GM23338 (cell line): ENCODE results near the gene POLD2. TPM values are rescaled to one million over a fixed set of nuclear protein-coding genes. Genes with fewer than 3 reads are reported as not detected.

Experiments used
- ATAC-seq: fragments of 200-7000 bp; cut with Tn5 transposase; 3 replicates; pipeline ENCODE4 v1.9.1; 2020
- DNase-seq: peaks from one replicate; pipeline ENCODE4 v3.0.0-alpha.2; 2015; ENCODE audit warnings: low spot score
- H2AFZ ChIP-seq: fragments of 200-600 bp; sonication (generic); 2 replicates; pipeline ENCODE4 v1.8.0; 2016; ENCODE audit warnings: antibody characterized with exemption, mild to moderate bottlenecking, moderate library complexity
- H3F3A ChIP-seq: fragments of 200-600 bp; sonication (generic); replicated peaks from 2 replicates; pipeline ENCODE4 v1.8.0; 2017; ENCODE audit warnings: antibody characterized with exemption, mixed run types, low read depth
- H3K27ac ChIP-seq: fragments of 200-600 bp; sonication (generic); 2 replicates; pipeline ENCODE4 v1.6.1; 2016; ENCODE audit warnings: low read depth
- H3K27me3 ChIP-seq: fragments of 200-600 bp; sonication (generic); 2 replicates; pipeline ENCODE4 v1.8.0; 2016; ENCODE audit warnings: mild to moderate bottlenecking, mixed run types, moderate library complexity; ENCODE audit not compliant: insufficient read depth
- H3K36me3 ChIP-seq: fragments of 200-600 bp; sonication (generic); 2 replicates; pipeline ENCODE4 v1.8.0; 2016; ENCODE audit warnings: mild to moderate bottlenecking; ENCODE audit not compliant: insufficient read depth
- H3K4me1 ChIP-seq: fragments of 200-600 bp; sonication (generic); 2 replicates; pipeline ENCODE4 v1.8.0; 2016; ENCODE audit warnings: mild to moderate bottlenecking, moderate library complexity; ENCODE audit not compliant: insufficient read depth
- H3K4me2 ChIP-seq: fragments of 200-600 bp; sonication (generic); 2 replicates; pipeline ENCODE4 v1.7.1; 2017; ENCODE audit warnings: mixed run types
- H3K4me3 ChIP-seq: fragments of 200-600 bp; sonication (generic); 2 replicates; pipeline ENCODE4 v1.6.1; 2016; ENCODE audit warnings: mixed run types
- H3K79me2 ChIP-seq: fragments of 200-600 bp; sonication (generic); replicated peaks from 2 replicates; pipeline ENCODE4 v1.8.0; 2017; ENCODE audit warnings: mild to moderate bottlenecking; ENCODE audit not compliant: insufficient read depth
- H3K9me2 ChIP-seq: fragments of 200-600 bp; sonication (generic); 2 replicates; pipeline ENCODE4 v1.8.0; 2017; ENCODE audit not compliant: insufficient read depth
- H4K20me1 ChIP-seq: fragments of 200-600 bp; sonication (generic); replicated peaks from 2 replicates; pipeline ENCODE4 v1.8.0; 2017; ENCODE audit warnings: mild to moderate bottlenecking; ENCODE audit not compliant: insufficient read depth
- H3K27ac Mint-ChIP-seq: 2 replicates; pipeline ENCODE4 v1.8.0; 2020; ENCODE audit warnings: inconsistent platforms, mild to moderate bottlenecking, moderate library complexity, mixed read lengths
- H3K27me3 Mint-ChIP-seq: 3 replicates; pipeline ENCODE4 v1.8.0; 2022; ENCODE audit warnings: low read depth, mild to moderate bottlenecking, moderate library complexity, mixed read lengths, inconsistent platforms; ENCODE audit not compliant: insufficient read depth, poor library complexity
- H3K36me3 Mint-ChIP-seq: 3 replicates; pipeline ENCODE4 v1.8.0; 2021; ENCODE audit warnings: low read depth, mild to moderate bottlenecking, inconsistent platforms, moderate library complexity, mixed read lengths
- H3K4me1 Mint-ChIP-seq: 3 replicates; pipeline ENCODE4 v1.8.0; 2020; ENCODE audit warnings: mild to moderate bottlenecking, inconsistent platforms, mixed read lengths
- H3K4me3 Mint-ChIP-seq: 3 replicates; pipeline ENCODE4 v1.8.0; 2021; ENCODE audit warnings: moderate library complexity, mild to moderate bottlenecking, inconsistent platforms, mixed read lengths
- H3K9me3 Mint-ChIP-seq: 3 replicates; pipeline ENCODE4 v1.8.0; 2020; ENCODE audit warnings: moderate library complexity, mild to moderate bottlenecking, inconsistent platforms, mixed read lengths
- EZH2 ChIP-seq: fragments of 200-600 bp; sonication (generic); IDR thresholded peaks from one replicate; pipeline ENCODE4 v1.8.0; 2017; ENCODE audit warnings: antibody characterized with exemption, mild to moderate bottlenecking, low read depth; ENCODE audit not compliant: unreplicated experiment
- NANOG ChIP-seq: IDR thresholded peaks from 2 replicates; pipeline ENCODE4 v1.6.1; 2016; ENCODE audit warnings: antibody characterized with exemption, borderline replicate concordance
- ZNF114 ChIP-seq: fragments of 250-450 bp; sonication (Bioruptor Pico); IDR thresholded peaks from 2 replicates; pipeline ENCODE4 v1.5.0; 2020; ENCODE audit warnings: mild to moderate bottlenecking, moderate library complexity
- ZNF331 ChIP-seq: fragments of 250-450 bp; sonication (Bioruptor Pico); IDR thresholded peaks from 2 replicates; pipeline ENCODE4 v1.5.0; 2020; ENCODE audit warnings: low read depth, mild to moderate bottlenecking, moderate library complexity
- polyA plus RNA-seq: library from polyadenylated mRNA; unstranded; fragments of >200 nt; fragmentation: Nextera tagmentation; extraction: Ambion mirVana; gene quantifications from 2 replicates; pipeline ENCODE4 v1.2.1, GENCODE V29; 2016
- total RNA-seq: library from RNA; depleted of rRNA; stranded (reverse); fragments of >200 nt; shearing (Covaris generic); gene quantifications from 2 replicates; pipeline ENCODE4 v1.2.3, GENCODE V29; 2014
- TF ChIP-seq, protein P1 (sequence below): IDR thresholded peaks from one replicate; pipeline ENCODE4 v1.6.1; 2018; ENCODE audit warnings: antibody characterized with exemption; ENCODE audit not compliant: unreplicated experiment
- TF ChIP-seq, protein P2 (sequence below), 2 experiments: fragments of 200-600 bp in 1 of 2; sonication (generic) in 1 of 2; conservative IDR thresholded peaks; 2 replicates each; pipeline versions ENCODE4 v1.5.1 to v1.6.1; 2016 to 2017; ENCODE audit warnings: antibody characterized with exemption in 2 of 2, low read depth in 2 of 2, mild to moderate bottlenecking in 2 of 2, moderate library complexity in 1 of 2
- TF ChIP-seq, protein P3 (sequence below): fragments of 250-450 bp; sonication (Bioruptor Pico); IDR thresholded peaks from 2 replicates; pipeline ENCODE4 v1.5.0; 2020; ENCODE audit warnings: mild to moderate bottlenecking, moderate library complexity
- TF ChIP-seq, protein P4 (sequence below): IDR thresholded peaks from 2 replicates; pipeline ENCODE4 v1.6.1; 2016; ENCODE audit warnings: antibody characterized with exemption

Gene POLD2
- total and polyA plus RNA-seq, 2 experiments from 2014 or later: 101 to 127 TPM

DNA sequence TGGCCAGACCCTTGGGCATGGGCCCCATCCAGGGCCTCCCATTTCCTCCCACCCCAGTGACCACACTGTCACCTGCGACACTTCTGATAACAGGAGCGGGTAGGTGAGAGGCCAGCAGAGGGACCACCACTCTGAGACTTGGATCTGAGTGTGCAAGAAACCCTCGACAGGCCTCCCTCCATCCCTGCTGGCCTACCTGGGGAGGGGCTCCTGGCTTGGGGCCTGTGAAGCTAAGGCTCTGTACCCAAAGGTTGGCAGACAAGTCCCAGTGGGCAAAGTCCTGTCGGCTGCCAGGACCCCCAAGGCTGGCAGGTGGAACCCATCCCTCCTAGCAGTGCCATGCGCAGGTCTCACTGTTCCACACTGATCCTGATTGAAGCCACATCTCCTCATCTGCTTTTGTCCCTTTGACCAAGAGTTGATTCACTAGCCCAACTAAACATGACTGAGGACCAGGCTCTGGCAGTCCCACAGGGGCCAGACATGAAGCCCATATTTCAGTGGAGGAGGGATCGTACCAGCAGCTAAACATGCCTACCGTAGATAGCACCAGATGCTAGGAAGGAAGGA, 56.8 kb downstream of the POLD2 start:
- Mint-ChIP-seq H3K9me3 (no peaks in the 10 kb centered on the region; the same call in 2 of the 3 replicates), H3K36me3 (peaks cover 9% of the 10 kb centered on the region), H3K4me1 (peaks cover 29% of the 10 kb centered on the region), H3K27me3 (peaks cover 24% of the 10 kb centered on the region), H3K27ac (no peak overlapping the region; the same call in 1 of the 2 replicates), H3K4me3 (no peak overlapping the region)
- TF ChIP-seq, protein P1, sequence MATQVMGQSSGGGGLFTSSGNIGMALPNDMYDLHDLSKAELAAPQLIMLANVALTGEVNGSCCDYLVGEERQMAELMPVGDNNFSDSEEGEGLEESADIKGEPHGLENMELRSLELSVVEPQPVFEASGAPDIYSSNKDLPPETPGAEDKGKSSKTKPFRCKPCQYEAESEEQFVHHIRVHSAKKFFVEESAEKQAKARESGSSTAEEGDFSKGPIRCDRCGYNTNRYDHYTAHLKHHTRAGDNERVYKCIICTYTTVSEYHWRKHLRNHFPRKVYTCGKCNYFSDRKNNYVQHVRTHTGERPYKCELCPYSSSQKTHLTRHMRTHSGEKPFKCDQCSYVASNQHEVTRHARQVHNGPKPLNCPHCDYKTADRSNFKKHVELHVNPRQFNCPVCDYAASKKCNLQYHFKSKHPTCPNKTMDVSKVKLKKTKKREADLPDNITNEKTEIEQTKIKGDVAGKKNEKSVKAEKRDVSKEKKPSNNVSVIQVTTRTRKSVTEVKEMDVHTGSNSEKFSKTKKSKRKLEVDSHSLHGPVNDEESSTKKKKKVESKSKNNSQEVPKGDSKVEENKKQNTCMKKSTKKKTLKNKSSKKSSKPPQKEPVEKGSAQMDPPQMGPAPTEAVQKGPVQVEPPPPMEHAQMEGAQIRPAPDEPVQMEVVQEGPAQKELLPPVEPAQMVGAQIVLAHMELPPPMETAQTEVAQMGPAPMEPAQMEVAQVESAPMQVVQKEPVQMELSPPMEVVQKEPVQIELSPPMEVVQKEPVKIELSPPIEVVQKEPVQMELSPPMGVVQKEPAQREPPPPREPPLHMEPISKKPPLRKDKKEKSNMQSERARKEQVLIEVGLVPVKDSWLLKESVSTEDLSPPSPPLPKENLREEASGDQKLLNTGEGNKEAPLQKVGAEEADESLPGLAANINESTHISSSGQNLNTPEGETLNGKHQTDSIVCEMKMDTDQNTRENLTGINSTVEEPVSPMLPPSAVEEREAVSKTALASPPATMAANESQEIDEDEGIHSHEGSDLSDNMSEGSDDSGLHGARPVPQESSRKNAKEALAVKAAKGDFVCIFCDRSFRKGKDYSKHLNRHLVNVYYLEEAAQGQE: no peak
- TF ChIP-seq, protein P2, sequence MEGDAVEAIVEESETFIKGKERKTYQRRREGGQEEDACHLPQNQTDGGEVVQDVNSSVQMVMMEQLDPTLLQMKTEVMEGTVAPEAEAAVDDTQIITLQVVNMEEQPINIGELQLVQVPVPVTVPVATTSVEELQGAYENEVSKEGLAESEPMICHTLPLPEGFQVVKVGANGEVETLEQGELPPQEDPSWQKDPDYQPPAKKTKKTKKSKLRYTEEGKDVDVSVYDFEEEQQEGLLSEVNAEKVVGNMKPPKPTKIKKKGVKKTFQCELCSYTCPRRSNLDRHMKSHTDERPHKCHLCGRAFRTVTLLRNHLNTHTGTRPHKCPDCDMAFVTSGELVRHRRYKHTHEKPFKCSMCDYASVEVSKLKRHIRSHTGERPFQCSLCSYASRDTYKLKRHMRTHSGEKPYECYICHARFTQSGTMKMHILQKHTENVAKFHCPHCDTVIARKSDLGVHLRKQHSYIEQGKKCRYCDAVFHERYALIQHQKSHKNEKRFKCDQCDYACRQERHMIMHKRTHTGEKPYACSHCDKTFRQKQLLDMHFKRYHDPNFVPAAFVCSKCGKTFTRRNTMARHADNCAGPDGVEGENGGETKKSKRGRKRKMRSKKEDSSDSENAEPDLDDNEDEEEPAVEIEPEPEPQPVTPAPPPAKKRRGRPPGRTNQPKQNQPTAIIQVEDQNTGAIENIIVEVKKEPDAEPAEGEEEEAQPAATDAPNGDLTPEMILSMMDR (conservative IDR thresholded peaks at IDR 0.05; ENCODE audit: low read depth in 2 of 2): 0 out of 4 replicates have a peak, but pooled peaks of 1 of the 2 experiments have one; percentile 19
- Histone ChIP-seq H3F3A (peaks cover 5% of the 10 kb centered on the region; the same call in 1 of the 2 replicates), H3K4me1 (peaks cover 27% of the 10 kb centered on the region), H3K9me2 (no peaks in the 10 kb centered on the region), H4K20me1 (0 out of 2 replicates have a peak, but pooled peaks cover 7% of the 10 kb centered on the region), H3K79me2 (no peaks in the 10 kb centered on the region), H3K27ac (no peak overlapping the region), H3K27me3 (peaks cover 28% of the 10 kb centered on the region), H3K4me2 (peak overlapping the region; percentile 69; the same call in 1 of the 2 replicates), H3K36me3 (no peaks in the 10 kb centered on the region), H3K4me3 (no peak overlapping the region), H2AFZ (no peak overlapping the region)
- no peak for DNase-seq
- ATAC-seq: no peak

DNA sequence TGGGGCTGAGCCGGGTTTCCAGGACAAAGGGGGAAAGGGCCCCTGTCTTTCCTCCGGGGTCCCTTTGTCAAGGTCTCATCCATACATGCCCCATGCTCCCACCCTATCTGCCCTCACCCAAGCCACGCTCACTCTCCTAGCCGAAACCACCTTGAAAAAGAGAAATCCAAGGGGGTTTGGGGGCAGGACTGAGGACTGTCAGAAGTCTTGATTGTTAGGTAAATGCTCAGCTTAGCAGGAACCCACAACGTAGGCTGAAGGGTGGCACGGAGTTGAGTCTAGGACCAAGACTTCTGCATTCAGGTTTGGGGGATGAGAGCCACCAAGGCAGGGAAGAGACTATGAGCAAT, 57.3 kb downstream of the POLD2 start:
- peaks cover 28% of the 10 kb centered on the region for H3K27me3 ChIP-seq
- peaks cover 29% of the 10 kb centered on the region for H3K4me1 Mint-ChIP-seq
- peaks cover 24% of the 10 kb centered on the region for H3K27me3 Mint-ChIP-seq
- no peak overlapping the region for H3K27ac ChIP-seq
- ATAC-seq: no peak; the same call in 2 of the 3 replicates
- H3F3A ChIP-seq: peaks cover 5% of the 10 kb centered on the region; the same call in 1 of the 2 replicates
- H3K9me2 ChIP-seq: no peaks in the 10 kb centered on the region
- H2AFZ ChIP-seq: no peak overlapping the region
- peaks cover 14% of the 10 kb centered on the region for H3K36me3 Mint-ChIP-seq
- no peaks in the 10 kb centered on the region for H3K36me3 ChIP-seq
- H4K20me1 ChIP-seq: 0 out of 2 replicates have a peak, but pooled peaks cover 7% of the 10 kb centered on the region
- peak overlapping the region; percentile 69 for H3K4me2 ChIP-seq
- peak overlapping the region; percentile 70; the same call in 1 of the 2 replicates for H3K27ac Mint-ChIP-seq
- no peaks in the 10 kb centered on the region; the same call in 2 of the 3 replicates for H3K9me3 Mint-ChIP-seq
- no peak for DNase-seq
- peak overlapping the region; percentile 41 for H3K4me3 ChIP-seq
- peak overlapping the region; percentile 29; the same call in 1 of the 3 replicates for H3K4me3 Mint-ChIP-seq
- no peaks in the 10 kb centered on the region for H3K79me2 ChIP-seq
- peaks cover 27% of the 10 kb centered on the region for H3K4me1 ChIP-seq
- TF ChIP-seq ZNF331 (CRISPR knock-in tag): no peak
- no peak for TF ChIP-seq ZNF114 (CRISPR knock-in tag)
- no peak for TF ChIP-seq EZH2
- TF ChIP-seq, protein P3, sequence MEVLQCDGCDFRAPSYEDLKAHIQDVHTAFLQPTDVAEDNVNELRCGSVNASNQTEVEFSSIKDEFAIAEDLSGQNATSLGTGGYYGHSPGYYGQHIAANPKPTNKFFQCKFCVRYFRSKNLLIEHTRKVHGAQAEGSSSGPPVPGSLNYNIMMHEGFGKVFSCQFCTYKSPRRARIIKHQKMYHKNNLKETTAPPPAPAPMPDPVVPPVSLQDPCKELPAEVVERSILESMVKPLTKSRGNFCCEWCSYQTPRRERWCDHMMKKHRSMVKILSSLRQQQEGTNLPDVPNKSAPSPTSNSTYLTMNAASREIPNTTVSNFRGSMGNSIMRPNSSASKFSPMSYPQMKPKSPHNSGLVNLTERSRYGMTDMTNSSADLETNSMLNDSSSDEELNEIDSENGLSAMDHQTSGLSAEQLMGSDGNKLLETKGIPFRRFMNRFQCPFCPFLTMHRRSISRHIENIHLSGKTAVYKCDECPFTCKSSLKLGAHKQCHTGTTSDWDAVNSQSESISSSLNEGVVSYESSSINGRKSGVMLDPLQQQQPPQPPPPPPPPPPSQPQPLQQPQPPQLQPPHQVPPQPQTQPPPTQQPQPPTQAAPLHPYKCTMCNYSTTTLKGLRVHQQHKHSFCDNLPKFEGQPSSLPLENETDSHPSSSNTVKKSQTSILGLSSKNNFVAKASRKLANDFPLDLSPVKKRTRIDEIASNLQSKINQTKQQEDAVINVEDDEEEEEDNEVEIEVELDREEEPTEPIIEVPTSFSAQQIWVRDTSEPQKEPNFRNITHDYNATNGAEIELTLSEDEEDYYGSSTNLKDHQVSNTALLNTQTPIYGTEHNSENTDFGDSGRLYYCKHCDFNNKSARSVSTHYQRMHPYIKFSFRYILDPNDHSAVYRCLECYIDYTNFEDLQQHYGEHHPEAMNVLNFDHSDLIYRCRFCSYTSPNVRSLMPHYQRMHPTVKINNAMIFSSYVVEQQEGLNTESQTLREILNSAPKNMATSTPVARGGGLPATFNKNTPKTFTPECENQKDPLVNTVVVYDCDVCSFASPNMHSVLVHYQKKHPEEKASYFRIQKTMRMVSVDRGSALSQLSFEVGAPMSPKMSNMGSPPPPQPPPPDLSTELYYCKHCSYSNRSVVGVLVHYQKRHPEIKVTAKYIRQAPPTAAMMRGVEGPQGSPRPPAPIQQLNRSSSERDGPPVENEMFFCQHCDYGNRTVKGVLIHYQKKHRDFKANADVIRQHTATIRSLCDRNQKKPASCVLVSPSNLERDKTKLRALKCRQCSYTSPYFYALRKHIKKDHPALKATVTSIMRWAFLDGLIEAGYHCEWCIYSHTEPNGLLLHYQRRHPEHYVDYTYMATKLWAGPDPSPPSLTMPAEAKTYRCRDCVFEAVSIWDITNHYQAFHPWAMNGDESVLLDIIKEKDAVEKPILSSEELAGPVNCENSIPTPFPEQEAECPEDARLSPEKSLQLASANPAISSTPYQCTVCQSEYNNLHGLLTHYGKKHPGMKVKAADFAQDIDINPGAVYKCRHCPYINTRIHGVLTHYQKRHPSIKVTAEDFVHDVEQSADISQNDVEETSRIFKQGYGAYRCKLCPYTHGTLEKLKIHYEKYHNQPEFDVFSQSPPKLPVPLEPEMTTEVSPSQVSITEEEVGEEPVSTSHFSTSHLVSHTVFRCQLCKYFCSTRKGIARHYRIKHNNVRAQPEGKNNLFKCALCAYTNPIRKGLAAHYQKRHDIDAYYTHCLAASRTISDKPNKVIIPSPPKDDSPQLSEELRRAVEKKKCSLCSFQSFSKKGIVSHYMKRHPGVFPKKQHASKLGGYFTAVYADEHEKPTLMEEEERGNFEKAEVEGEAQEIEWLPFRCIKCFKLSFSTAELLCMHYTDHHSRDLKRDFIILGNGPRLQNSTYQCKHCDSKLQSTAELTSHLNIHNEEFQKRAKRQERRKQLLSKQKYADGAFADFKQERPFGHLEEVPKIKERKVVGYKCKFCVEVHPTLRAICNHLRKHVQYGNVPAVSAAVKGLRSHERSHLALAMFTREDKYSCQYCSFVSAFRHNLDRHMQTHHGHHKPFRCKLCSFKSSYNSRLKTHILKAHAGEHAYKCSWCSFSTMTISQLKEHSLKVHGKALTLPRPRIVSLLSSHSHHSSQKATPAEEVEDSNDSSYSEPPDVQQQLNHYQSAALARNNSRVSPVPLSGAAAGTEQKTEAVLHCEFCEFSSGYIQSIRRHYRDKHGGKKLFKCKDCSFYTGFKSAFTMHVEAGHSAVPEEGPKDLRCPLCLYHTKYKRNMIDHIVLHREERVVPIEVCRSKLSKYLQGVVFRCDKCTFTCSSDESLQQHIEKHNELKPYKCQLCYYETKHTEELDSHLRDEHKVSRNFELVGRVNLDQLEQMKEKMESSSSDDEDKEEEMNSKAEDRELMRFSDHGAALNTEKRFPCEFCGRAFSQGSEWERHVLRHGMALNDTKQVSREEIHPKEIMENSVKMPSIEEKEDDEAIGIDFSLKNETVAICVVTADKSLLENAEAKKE (CRISPR knock-in tag): no peak
- no peak for TF ChIP-seq NANOG
- TF ChIP-seq, protein P4, sequence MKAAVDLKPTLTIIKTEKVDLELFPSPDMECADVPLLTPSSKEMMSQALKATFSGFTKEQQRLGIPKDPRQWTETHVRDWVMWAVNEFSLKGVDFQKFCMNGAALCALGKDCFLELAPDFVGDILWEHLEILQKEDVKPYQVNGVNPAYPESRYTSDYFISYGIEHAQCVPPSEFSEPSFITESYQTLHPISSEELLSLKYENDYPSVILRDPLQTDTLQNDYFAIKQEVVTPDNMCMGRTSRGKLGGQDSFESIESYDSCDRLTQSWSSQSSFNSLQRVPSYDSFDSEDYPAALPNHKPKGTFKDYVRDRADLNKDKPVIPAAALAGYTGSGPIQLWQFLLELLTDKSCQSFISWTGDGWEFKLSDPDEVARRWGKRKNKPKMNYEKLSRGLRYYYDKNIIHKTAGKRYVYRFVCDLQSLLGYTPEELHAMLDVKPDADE: no peak
